IPS-18a (cell line): ENCODE measurements around the gene MST1R.
A peak's percentile ranks its signal among the peaks of the same experiment; 100 is the strongest.
"Not testable (repeated sequence)": the region's sequence is repeated elsewhere in the genome, so short reads cannot be mapped to it uniquely, and the experiment has no call there.

Source experiments
- H3K27ac ChIP-seq: one replicate; pipeline ENCODE4 v1.5.1; 2013; ENCODE audit warnings: low read length
- H3K27me3 ChIP-seq: one replicate; pipeline ENCODE4 v1.6.1; 2013; ENCODE audit warnings: mild to moderate bottlenecking, low read length; ENCODE audit not compliant: control insufficient read depth, insufficient read depth
- H3K36me3 ChIP-seq: one replicate; pipeline ENCODE4 v1.6.1; 2013; ENCODE audit warnings: low read depth, low read length; ENCODE audit not compliant: control insufficient read depth
- H3K4me1 ChIP-seq: one replicate; pipeline ENCODE4 v1.6.1; 2013; ENCODE audit warnings: low read depth, low read length; ENCODE audit not compliant: control insufficient read depth
- H3K4me3 ChIP-seq: one replicate; pipeline ENCODE4 v1.5.1; 2013; ENCODE audit warnings: low read length
- H3K9ac ChIP-seq: one replicate; pipeline ENCODE4 v1.6.1; 2013; ENCODE audit warnings: mild to moderate bottlenecking, low read length, moderate library complexity
- H3K9me3 ChIP-seq: one replicate; pipeline ENCODE4 v1.6.1; 2013; ENCODE audit warnings: low read depth, low read length; ENCODE audit not compliant: control insufficient read depth

Gene MST1R

GRCh38 chr3:49903451-49904424, at the start of gene MST1R:
MST1R (minus strand) TSS chr3:49903873; CDS start chr3:49903609, 264 bp downstream.
- H3K9ac ChIP-seq: peak within 1 kb of the TSS; percentile 14
- no peak within 1 kb of the TSS for H3K27ac ChIP-seq
- H3K9me3 ChIP-seq: no peaks in the 10 kb centered on the region
- peak within 1 kb of the TSS; percentile 26 for H3K4me3 ChIP-seq
- H3K4me1 ChIP-seq: peaks cover 15% of the 10 kb centered on the region
- peaks cover 7% of the 10 kb centered on the region for H3K27me3 ChIP-seq
- H3K36me3 ChIP-seq: no peaks in the 10 kb centered on the region

DNA sequence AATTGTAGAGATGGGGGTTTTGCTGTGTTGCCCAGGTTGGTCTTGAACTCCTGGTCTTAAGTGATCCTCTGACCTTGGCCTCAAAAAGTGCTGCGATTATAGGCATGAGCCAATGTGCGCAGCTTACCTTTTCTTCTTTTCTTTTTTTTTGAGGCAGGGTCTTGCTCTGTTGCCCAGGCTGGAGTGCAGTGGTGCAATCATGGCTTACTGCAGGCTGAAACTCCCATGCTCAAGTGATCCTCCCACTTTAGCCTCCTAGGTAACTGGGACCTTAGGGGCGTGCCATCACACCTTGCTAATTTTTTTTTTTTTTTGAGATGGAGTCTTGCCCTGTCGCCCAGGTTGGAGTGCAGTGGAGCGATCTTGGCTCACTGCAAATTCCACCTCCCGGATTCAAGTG, 49.3 kb upstream of the MST1R start:
- Histone ChIP-seq H3K27ac (no peak overlapping the region), H3K4me1 (no peaks in the 10 kb centered on the region), H3K36me3 (no peaks in the 10 kb centered on the region), H3K4me3 (no peak overlapping the region), H3K27me3 (no peaks in the 10 kb centered on the region), H3K9me3 (no peaks in the 10 kb centered on the region), H3K9ac (no peak overlapping the region)

DNA sequence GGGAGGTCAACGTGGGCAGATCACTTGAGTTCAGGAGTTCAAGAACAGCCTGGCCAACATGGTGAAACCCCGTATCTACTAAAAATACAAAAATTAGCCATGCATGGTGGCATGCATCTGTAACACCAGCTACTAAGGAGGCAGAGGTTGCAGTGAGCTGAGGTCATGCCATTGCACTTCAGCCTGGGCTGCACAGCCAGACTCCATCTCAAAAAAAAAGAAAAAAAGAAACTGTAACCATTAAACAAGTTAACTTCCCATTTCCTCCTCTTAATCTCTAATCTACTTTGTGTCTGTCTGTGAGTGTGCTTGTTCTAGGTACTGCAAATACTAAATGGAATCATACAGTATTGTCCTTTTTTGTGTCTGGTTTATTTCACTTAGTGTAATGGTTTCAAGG, 39.0 kb upstream of the MST1R start:
- Histone ChIP-seq H3K9ac (no peak overlapping the region), H3K4me3 (no peak overlapping the region), H3K9me3 (no peaks in the 10 kb centered on the region), H3K36me3 (no peaks in the 10 kb centered on the region), H3K27me3 (no peaks in the 10 kb centered on the region), H3K27ac (no peak overlapping the region), H3K4me1 (peaks cover 4% of the 10 kb centered on the region)

- peak overlapping the region; percentile 87 for H3K9ac ChIP-seq
- H3K27me3 ChIP-seq: no peaks in the 10 kb centered on the region
- H3K9me3 ChIP-seq: no peaks in the 10 kb centered on the region
- no peaks in the 10 kb centered on the region for H3K36me3 ChIP-seq
- peak overlapping the region; percentile 91 for H3K4me3 ChIP-seq
- H3K27ac ChIP-seq: peak overlapping the region; percentile 9
- H3K4me1 ChIP-seq: peaks cover 4% of the 10 kb centered on the region
These were observed 37.1 kb upstream of the MST1R start for GRCh38 chr3:49940667-49941249.

- no peaks in the 10 kb centered on the region for H3K27me3 ChIP-seq
- H3K27ac ChIP-seq: peak within 1 kb of the TSS; percentile 13
- H3K9ac ChIP-seq: peak within 1 kb of the TSS; percentile 87
- no peaks in the 10 kb centered on the region for H3K9me3 ChIP-seq
- peaks cover 4% of the 10 kb centered on the region for H3K4me1 ChIP-seq
- no peaks in the 10 kb centered on the region for H3K36me3 ChIP-seq
- peak within 1 kb of the TSS; percentile 91 for H3K4me3 ChIP-seq
These were observed 36.4 kb upstream of the MST1R start, which contains the start of gene RBM6 for GRCh38 chr3:49939858-49940666. RBM6 (plus strand) TSS chr3:49940150; CDS start chr3:49962642, 22,492 bp downstream.

GRCh38 chr3:49937090-49937489, 33.4 kb upstream of the MST1R start:
- H3K27me3 ChIP-seq: no peaks in the 10 kb centered on the region
- no peak overlapping the region for H3K27ac ChIP-seq
- H3K9me3 ChIP-seq: no peaks in the 10 kb centered on the region
- no peak overlapping the region for H3K4me3 ChIP-seq
- peaks cover 4% of the 10 kb centered on the region for H3K4me1 ChIP-seq
- no peak overlapping the region for H3K9ac ChIP-seq
- H3K36me3 ChIP-seq: no peaks in the 10 kb centered on the region

DNA sequence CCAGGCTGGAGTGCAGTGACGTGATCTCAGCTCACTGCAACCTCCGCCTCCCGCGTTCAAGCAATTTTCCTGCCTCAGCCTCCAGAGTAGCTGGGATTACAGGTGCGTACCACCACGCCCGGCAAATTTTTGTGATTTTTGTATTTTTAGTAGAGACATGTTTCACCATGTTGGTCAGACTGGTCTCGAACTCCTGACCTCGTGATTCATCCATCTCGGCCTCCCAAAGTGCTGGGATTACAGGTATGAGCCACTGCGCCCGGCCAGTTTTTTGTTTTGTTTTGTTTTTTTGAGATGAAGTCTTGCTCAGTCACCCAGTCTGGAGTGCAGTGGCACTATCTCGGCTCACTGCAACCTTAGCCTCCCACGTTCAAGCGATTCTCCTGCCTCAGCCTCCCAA, 28.6 kb upstream of the MST1R start:
- not testable (repeated sequence) for H3K4me3 ChIP-seq, H3K9me3 ChIP-seq, H3K36me3 ChIP-seq, H3K27ac ChIP-seq, H3K9ac ChIP-seq, H3K27me3 ChIP-seq
- peaks cover 11% of the 10 kb centered on the region for H3K4me1 ChIP-seq

GRCh38 chr3:49930922-49931321, 27.2 kb upstream of the MST1R start:
- Histone ChIP-seq H3K9me3 (no peaks in the 10 kb centered on the region), H3K9ac (no peak overlapping the region), H3K27me3 (no peaks in the 10 kb centered on the region), H3K36me3 (no peaks in the 10 kb centered on the region), H3K4me3 (no peak overlapping the region), H3K27ac (no peak overlapping the region), H3K4me1 (peaks cover 11% of the 10 kb centered on the region)

GRCh38 chr3:49930168-49930690, 26.6 kb upstream of the MST1R start:
- peak overlapping the region; percentile 47 for H3K9ac ChIP-seq
- H3K9me3 ChIP-seq: no peaks in the 10 kb centered on the region
- H3K4me3 ChIP-seq: peak overlapping the region; percentile 89
- H3K36me3 ChIP-seq: no peaks in the 10 kb centered on the region
- H3K4me1 ChIP-seq: peaks cover 11% of the 10 kb centered on the region
- H3K27ac ChIP-seq: no peak overlapping the region
- no peaks in the 10 kb centered on the region for H3K27me3 ChIP-seq

- Histone ChIP-seq H3K4me1 (peaks cover 11% of the 10 kb centered on the region), H3K4me3 (peak within 1 kb of the TSS; percentile 89), H3K27ac (no peak within 1 kb of the TSS), H3K9me3 (no peaks in the 10 kb centered on the region), H3K36me3 (no peaks in the 10 kb centered on the region), H3K27me3 (no peaks in the 10 kb centered on the region), H3K9ac (peak within 1 kb of the TSS; percentile 50)
These were observed 25.9 kb upstream of the MST1R start, which contains the start of gene MON1A for GRCh38 chr3:49929291-49930167. MON1A (minus strand) TSS chr3:49929811; CDS start chr3:49913346, 16,465 bp downstream.
